ENCODE measurements around the gene GABRB1. TPM values are rescaled to one million over a fixed set of nuclear protein-coding genes. Genes with fewer than 3 reads are reported as not detected.

Gene GABRB1
- total RNA-seq (under 1 TPM in 3 of 9 donors, not detected in 6; 0.22 to 0.69 (median 0.67) TPM), polyA plus RNA-seq (under 1 TPM in 1 of 3 donors, not detected in 2; 0.29 TPM)
- long read RNA-seq, donor 1: 0 reads
- long read RNA-seq, donor 2: 0 reads
- long read RNA-seq, donor 3: 0 reads
- long read RNA-seq, donor 4: 0 reads
- long read RNA-seq, donor 5: 0 reads
- long read RNA-seq, donor 6, partial matches to known transcripts: 0 of 1 reads
- long read RNA-seq, donor 6, other reads (novel, unspliced or antisense): 1 of 1 reads
- long read RNA-seq, donor 7: 0 reads
- long read RNA-seq, donor 8: 0 reads
- long read RNA-seq, donor 9: 0 reads
- long read RNA-seq, donor 10: 0 reads

DNA sequence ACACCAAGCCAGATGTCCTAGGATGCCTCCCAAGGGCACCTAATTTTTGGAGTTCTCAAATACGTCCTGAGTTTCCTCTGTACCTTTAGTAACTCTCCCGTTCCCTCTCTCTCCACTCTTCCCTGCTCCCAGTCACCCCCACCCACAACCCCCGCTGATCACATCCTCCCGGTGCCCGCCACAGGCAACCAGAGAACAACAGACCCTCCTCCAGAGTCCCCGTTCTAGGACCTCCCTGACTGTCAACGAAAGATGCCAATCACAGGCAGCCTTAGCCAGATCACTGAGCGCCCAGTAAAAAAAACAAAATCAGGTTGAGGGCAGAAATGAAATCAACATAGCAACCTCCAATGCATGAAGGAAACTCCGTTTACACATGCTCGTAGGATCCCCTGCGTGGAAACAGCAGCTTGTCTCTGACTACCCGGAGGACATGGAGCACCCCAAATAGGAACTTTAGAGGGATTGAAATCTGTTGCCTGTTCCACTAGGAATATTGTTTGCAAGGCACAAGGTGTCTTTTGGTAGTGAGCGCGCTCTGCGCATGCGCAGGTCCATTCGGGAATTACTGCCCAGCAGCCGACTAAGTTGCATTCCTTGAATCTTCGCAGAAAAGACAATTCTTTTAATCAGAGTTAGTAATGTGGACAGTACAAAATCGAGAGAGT is at the start of gene GABRB1:
GABRB1 (plus strand) TSS at position 557 of the 668 bp plus-strand sequence.
- Histone ChIP-seq H3K27me3 (peaks cover 9% of the 10 kb centered on the region), H3K9me3 (replicated peaks in 1 of 3) (no peaks in the 10 kb centered on the region), H3K36me3 (replicated peaks in 1 of 2) (no peaks in the 10 kb centered on the region), H3K27ac (no peak within 1 kb of the TSS), H3K4me3 (peak within 1 kb of the TSS in 1 of 4 donors; percentile 44), H3K4me1 (replicated peaks in 1 of 2) (no peaks in the 10 kb centered on the region)
- no peak for TF ChIP-seq POLR2A (IDR thresholded peaks at IDR 0.05)
- TF ChIP-seq, protein P1, sequence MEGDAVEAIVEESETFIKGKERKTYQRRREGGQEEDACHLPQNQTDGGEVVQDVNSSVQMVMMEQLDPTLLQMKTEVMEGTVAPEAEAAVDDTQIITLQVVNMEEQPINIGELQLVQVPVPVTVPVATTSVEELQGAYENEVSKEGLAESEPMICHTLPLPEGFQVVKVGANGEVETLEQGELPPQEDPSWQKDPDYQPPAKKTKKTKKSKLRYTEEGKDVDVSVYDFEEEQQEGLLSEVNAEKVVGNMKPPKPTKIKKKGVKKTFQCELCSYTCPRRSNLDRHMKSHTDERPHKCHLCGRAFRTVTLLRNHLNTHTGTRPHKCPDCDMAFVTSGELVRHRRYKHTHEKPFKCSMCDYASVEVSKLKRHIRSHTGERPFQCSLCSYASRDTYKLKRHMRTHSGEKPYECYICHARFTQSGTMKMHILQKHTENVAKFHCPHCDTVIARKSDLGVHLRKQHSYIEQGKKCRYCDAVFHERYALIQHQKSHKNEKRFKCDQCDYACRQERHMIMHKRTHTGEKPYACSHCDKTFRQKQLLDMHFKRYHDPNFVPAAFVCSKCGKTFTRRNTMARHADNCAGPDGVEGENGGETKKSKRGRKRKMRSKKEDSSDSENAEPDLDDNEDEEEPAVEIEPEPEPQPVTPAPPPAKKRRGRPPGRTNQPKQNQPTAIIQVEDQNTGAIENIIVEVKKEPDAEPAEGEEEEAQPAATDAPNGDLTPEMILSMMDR (IDR thresholded peaks at IDR 0.05): no peak
- intact Hi-C loops (cut with DNase I): no loop called here
- WGBS, 4 donors: 2 to 6% (median 4%) methylated on average over 19 to 20 of the region's 20 CpGs
- peak in 6 of 7 donors; percentile 24 to 58 (median 37) for DNase-seq

GRCh38 chr4:46984781-46985180 is 46.6 kb upstream of the GABRB1 start:
- no peak overlapping the region for H3K27ac ChIP-seq
- H3K4me1 ChIP-seq (replicated peaks in 1 of 2): no peaks in the 10 kb centered on the region
- TF ChIP-seq, protein P1 (IDR thresholded peaks at IDR 0.05): no peak
- TF ChIP-seq POLR2A (IDR thresholded peaks at IDR 0.05): no peak
- DNase-seq: no peak
- no peak overlapping the region for H3K4me3 ChIP-seq
- no peaks in the 10 kb centered on the region for H3K27me3 ChIP-seq
- no peaks in the 10 kb centered on the region for H3K36me3 ChIP-seq (replicated peaks in 1 of 2)
- H3K9me3 ChIP-seq (replicated peaks in 1 of 3): no peaks in the 10 kb centered on the region
- intact Hi-C loops (cut with DNase I): no loop called here
- WGBS, 4 donors: 63 to 80% (median 72%) methylated on average over 1 of the region's 1 CpG

DNA sequence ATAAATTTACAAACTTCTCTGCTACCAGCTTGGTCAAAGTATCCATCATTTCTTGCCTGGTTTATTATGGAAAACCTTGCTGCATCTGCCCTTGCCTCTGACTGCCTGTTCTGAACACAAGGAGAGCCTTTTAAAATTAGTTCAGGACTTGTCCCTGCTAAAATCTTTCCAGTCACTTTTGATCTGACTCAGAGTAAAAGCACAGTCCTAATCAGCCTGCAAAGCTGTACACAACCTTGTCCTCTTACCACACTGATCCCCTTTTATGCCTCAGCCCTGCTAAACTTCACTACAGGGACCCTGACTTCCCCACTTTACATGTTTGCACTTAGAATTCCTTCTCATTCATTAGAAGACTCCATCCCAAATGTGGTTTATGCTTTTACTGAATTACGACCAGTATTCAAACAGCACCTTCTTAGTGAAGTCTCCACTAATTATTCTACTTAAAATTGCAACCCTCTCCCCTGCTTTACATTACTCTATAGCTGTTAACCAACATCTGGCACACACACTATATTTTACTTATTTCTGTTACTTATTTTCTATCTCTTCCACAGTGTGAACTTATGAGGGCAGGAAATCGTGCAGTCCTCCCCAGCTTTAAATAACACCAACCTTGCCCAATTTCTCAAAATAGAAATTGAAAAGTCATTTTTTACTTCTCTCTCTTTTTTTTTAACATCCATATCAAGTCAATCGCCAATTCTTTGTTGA is 44.3 kb upstream of the GABRB1 start:
- no peak for TF ChIP-seq POLR2A (IDR thresholded peaks at IDR 0.05)
- TF ChIP-seq, protein P1 (IDR thresholded peaks at IDR 0.05): no peak
- no peak for DNase-seq
- Histone ChIP-seq H3K4me3 (no peak overlapping the region), H3K4me1 (replicated peaks in 1 of 2) (no peaks in the 10 kb centered on the region), H3K27me3 (peaks cover 2% of the 10 kb centered on the region), H3K9me3 (replicated peaks in 1 of 3) (no peaks in the 10 kb centered on the region), H3K27ac (no peak overlapping the region), H3K36me3 (replicated peaks in 1 of 2) (no peaks in the 10 kb centered on the region)
- 45 to 57% (median 50%) methylated on average over 3 of the region's 3 CpGs for WGBS, 4 donors
- intact Hi-C loops (cut with DNase I): no loop called here

DNA sequence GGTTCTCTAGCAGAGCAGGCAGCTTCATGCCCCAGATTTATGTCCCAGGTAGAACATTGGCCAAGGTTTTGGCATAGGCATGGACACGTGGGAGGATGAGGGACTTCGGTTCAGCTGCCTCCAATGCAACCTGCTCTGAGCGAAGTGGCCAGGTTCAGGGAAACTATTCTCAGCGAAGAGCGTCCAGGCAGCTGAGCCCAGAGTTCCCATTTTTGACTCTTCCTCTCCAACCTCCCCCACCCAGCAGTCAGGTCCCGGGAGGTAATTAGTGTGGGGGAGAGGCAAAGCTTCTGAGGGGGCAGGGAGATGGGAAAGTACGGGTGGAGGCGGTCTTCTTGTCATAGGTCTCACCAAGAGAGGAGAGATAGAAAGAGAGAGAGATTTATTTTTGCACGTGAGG is 39.0 kb upstream of the GABRB1 start:
- no peaks in the 10 kb centered on the region for H3K4me1 ChIP-seq (replicated peaks in 1 of 2)

More for the DNA sequence above, 39.0 kb upstream of the GABRB1 start:
- Histone ChIP-seq H3K27ac (no peak overlapping the region), H3K4me3 (no peak overlapping the region), H3K27me3 (peaks cover 18% of the 10 kb centered on the region), H3K36me3 (replicated peaks in 1 of 2) (no peaks in the 10 kb centered on the region), H3K9me3 (replicated peaks in 1 of 3) (no peaks in the 10 kb centered on the region)
- 15 to 26% (median 22%) methylated on average over 8 to 9 of the region's 9 CpGs for WGBS, 4 donors
- TF ChIP-seq, protein P1 (IDR thresholded peaks at IDR 0.05): no peak
- no peak for TF ChIP-seq POLR2A (IDR thresholded peaks at IDR 0.05)
- intact Hi-C loops (cut with DNase I): no loop called here
- no peak for DNase-seq

All from adrenal gland (tissue), 19 donors.